ENCODE results near the gene PRICKLE1.

The PRICKLE1 gene

DNA sequence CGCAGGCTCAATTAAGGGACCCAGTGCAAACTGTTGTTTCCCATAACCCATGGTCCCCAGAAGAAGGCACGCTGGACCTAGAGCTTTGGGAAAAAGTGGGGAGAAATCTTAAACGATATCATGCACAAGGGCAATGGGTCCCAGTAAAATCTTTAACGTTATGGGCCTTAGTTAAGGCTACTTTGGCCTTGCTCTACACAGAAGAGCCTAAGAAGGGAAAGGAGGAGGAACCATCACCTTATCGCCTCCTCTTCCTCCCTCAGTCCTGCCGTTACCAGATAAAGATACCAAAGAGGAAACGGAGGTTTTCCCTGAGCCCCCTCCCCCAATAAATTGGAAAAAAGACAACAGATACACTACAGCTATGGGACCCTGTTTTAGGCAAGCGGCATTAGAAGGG is 146.7 kb downstream of the PRICKLE1 start:
- TF ChIP-seq, protein P1, sequence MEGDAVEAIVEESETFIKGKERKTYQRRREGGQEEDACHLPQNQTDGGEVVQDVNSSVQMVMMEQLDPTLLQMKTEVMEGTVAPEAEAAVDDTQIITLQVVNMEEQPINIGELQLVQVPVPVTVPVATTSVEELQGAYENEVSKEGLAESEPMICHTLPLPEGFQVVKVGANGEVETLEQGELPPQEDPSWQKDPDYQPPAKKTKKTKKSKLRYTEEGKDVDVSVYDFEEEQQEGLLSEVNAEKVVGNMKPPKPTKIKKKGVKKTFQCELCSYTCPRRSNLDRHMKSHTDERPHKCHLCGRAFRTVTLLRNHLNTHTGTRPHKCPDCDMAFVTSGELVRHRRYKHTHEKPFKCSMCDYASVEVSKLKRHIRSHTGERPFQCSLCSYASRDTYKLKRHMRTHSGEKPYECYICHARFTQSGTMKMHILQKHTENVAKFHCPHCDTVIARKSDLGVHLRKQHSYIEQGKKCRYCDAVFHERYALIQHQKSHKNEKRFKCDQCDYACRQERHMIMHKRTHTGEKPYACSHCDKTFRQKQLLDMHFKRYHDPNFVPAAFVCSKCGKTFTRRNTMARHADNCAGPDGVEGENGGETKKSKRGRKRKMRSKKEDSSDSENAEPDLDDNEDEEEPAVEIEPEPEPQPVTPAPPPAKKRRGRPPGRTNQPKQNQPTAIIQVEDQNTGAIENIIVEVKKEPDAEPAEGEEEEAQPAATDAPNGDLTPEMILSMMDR (IDR thresholded peaks at IDR 0.05; ENCODE audit: insufficient read depth, low read length, poor library complexity, severe bottlenecking): no peak
- H3K27me3 ChIP-seq (replicated peaks; ENCODE audit: control insufficient read depth, insufficient read depth, low read length): no peaks in the 10 kb centered on the region
- H3K4me3 ChIP-seq (replicated peaks; ENCODE audit: low read depth, low read length): no peak overlapping the region
- peaks cover 7% of the 10 kb centered on the region for H3K36me3 ChIP-seq (ENCODE audit: control insufficient read depth, insufficient read depth, low read length)
- no peak for DNase-seq (ENCODE audit: extremely low read depth, insufficient read length)

DNA sequence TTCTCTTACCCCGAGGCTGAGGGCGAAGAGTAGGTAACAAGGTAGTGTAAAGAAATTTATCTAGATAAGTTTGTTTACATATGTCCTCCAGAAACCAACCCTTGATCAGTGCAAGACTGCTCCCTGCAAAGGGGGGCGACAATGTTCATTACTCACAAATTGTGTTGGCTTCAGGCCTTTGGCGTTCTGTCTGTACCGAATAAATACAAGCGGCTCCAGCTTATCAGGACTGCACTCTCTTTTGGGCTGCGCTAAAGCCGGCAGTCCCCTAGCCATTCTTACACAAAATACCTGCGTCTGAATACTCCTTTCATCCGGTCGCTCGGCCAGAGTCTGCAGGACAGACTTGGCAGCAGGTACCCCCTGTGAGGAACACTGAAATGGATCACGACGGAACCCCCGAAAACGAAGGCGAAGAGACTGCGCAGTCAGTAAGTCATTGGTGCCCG is 147.2 kb downstream of the PRICKLE1 start:
- Histone ChIP-seq H3K4me3 (replicated peaks; ENCODE audit: low read depth, low read length) (no peak overlapping the region), H3K36me3 (ENCODE audit: control insufficient read depth, insufficient read depth, low read length) (peaks cover 7% of the 10 kb centered on the region), H3K27me3 (replicated peaks; ENCODE audit: control insufficient read depth, insufficient read depth, low read length) (no peaks in the 10 kb centered on the region)
- TF ChIP-seq, protein P1 (IDR thresholded peaks at IDR 0.05; ENCODE audit: insufficient read depth, low read length, poor library complexity, severe bottlenecking): no peak
- DNase-seq (ENCODE audit: extremely low read depth, insufficient read length): no peak

DNA sequence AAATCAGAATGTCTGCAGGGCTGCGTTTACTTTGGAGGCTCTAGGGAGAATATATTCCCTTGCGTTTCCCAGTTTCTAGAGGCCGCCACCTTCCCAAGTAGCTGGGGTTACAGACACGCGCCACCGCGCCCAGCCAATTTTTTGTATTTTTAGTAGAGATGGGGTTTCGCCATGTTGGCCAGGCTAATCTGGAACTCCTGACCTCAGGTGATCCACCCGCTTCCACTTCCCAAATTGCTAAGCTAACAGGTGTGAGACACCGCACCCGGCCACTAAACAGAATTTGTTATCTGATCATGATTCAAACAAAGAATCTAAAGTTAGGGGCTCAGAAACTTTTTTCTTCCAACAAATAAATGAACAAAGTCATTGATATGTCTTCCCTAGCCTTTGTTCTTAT is 148.9 kb downstream of the PRICKLE1 start:
- no peak overlapping the region for H3K4me3 ChIP-seq (replicated peaks; ENCODE audit: low read depth, low read length)

DNA sequence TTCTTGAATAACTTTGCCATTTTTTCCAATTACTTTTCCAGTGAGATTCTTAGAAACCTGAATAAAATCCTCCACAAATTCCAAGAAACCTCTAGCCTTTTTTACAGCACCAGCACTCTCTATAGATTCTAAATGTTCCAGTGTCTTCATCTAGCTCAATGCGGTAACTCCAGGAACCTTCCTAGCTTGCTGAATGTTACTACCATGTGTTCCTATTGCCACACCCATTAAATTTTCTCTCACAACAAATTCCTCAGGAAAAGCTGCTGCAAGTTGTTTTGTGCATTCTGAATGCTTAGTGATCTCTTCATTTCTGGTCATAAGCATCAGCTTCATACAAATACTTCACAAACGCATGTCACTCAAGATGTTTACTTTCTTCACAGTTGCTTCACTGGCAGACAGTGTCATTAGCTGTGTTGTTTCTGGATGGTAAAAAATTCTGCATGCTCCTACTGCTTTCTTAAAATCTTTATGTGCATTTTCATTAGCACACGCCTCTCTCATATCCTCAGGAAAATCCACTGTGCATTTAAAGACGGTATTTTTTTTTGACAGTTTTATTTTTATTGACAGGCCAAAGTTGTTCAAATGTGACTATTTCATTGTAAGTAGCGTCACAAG is 156.9 kb downstream of the PRICKLE1 start:
- no peak overlapping the region for H3K4me3 ChIP-seq (replicated peaks; ENCODE audit: low read depth, low read length)
- TF ChIP-seq, protein P1 (IDR thresholded peaks at IDR 0.05; ENCODE audit: insufficient read depth, low read length, poor library complexity, severe bottlenecking): no peak
- no peaks in the 10 kb centered on the region for H3K27me3 ChIP-seq (replicated peaks; ENCODE audit: control insufficient read depth, insufficient read depth, low read length)
- peaks cover 2% of the 10 kb centered on the region; the same call in 1 of the 2 replicates for H3K36me3 ChIP-seq (ENCODE audit: control insufficient read depth, insufficient read depth, low read length)
- DNase-seq (ENCODE audit: extremely low read depth, insufficient read length): no peak

More for the DNA sequence above, 148.9 kb downstream of the PRICKLE1 start:
- no peak for DNase-seq (ENCODE audit: extremely low read depth, insufficient read length)
- Histone ChIP-seq H3K27me3 (replicated peaks; ENCODE audit: control insufficient read depth, insufficient read depth, low read length) (no peaks in the 10 kb centered on the region), H3K36me3 (ENCODE audit: control insufficient read depth, insufficient read depth, low read length) (peaks cover 5% of the 10 kb centered on the region; the same call in 1 of the 2 replicates)
- TF ChIP-seq, protein P1 (IDR thresholded peaks at IDR 0.05; ENCODE audit: insufficient read depth, low read length, poor library complexity, severe bottlenecking): no peak

DNA sequence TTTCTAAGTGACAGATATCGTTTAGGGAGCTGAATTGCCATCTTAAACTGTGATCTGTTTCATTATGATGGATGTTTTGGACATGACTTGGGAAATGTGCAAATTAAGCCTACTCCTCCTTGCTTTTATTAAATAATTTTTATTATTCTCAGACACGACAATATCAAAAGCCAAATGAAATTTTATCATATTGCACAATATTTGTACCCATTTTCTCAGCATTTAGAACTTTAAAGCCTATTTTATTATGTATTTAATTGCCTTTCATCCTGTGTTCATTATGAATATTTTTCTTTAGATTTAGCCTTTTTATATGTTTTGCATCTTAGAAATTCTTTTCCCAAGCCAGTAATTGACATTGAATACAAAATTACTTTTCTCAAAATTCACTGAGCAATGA is 160.7 kb downstream of the PRICKLE1 start:
- DNase-seq (ENCODE audit: extremely low read depth, insufficient read length): no peak
- Histone ChIP-seq H3K4me3 (replicated peaks; ENCODE audit: low read depth, low read length) (no peak overlapping the region), H3K27me3 (replicated peaks; ENCODE audit: control insufficient read depth, insufficient read depth, low read length) (no peaks in the 10 kb centered on the region), H3K36me3 (ENCODE audit: control insufficient read depth, insufficient read depth, low read length) (peaks cover 2% of the 10 kb centered on the region; the same call in 1 of the 2 replicates)
- TF ChIP-seq, protein P1 (IDR thresholded peaks at IDR 0.05; ENCODE audit: insufficient read depth, low read length, poor library complexity, severe bottlenecking): no peak

Measured in GM06990 (cell line).